Stimulated activated CD4-positive, alpha-beta T cell treated with anti-CD3 and anti-CD28 coated beads, TNF-alpha, amount 100 ng/mL, for 24 hours (primary cell): Measurements from ENCODE around the gene ANO2.

Source experiments
- DNase-seq, 3 experiments: peaks; one replicate each; pipeline ENCODE4 v3.0.0-alpha.2; 2020; ENCODE audit warnings: low read depth in 3 of 3

The ANO2 gene

GRCh38 chr12:5516371-5517241, 428.5 kb downstream of the ANO2 start:
- DNase-seq = no peak

- DNase-seq = no peak
Measured at GRCh38 chr12:5515458-5515857, 429.6 kb downstream of the ANO2 start.

GRCh38 chr12:5514545-5514944, 430.5 kb downstream of the ANO2 start:
- DNase-seq = no peak

GRCh38 chr12:5514016-5514415, 431.0 kb downstream of the ANO2 start:
- DNase-seq = no peak

GRCh38 chr12:5513406-5513805, 431.7 kb downstream of the ANO2 start:
- no peak for DNase-seq
